K562 (cell line): ENCODE results near the gene ZNF473. TPM values are rescaled to one million over a fixed set of nuclear protein-coding genes. Genes with fewer than 3 reads are reported as not detected.
A peak's percentile ranks its signal among the peaks of the same experiment; 100 is the strongest.

Experiments
- CBX5 ChIP-seq: IDR thresholded peaks from 2 replicates; pipeline ENCODE4 v1.6.1; 2014; ENCODE audit warnings: low read depth, borderline replicate concordance
- CREB3L1 ChIP-seq: fragments of 450-650 bp; IDR thresholded peaks from 2 replicates; pipeline ENCODE4 v1.6.1; 2014; ENCODE audit warnings: low read depth, mild to moderate bottlenecking, moderate library complexity, borderline replicate concordance
- CXXC5 ChIP-seq: fragments of 250-450 bp; sonication (Bioruptor Pico); IDR thresholded peaks from 2 replicates; pipeline ENCODE4 v1.8.0; 2022; ENCODE audit warnings: inconsistent platforms, mild to moderate bottlenecking, moderate library complexity
- ELF1 ChIP-seq: fragments of 200-800 bp; sonication (Bioruptor generic); IDR thresholded peaks from 2 replicates; pipeline ENCODE4 v1.6.1; 2016; ENCODE audit warnings: missing genetic modification characterization, missing compliant biosample characterization
- FOXK1 ChIP-seq: sonication (generic); formaldehyde crosslinking; IDR thresholded peaks from 2 replicates; pipeline ENCODE4 v1.8.0; 2022; ENCODE audit warnings: missing genetic modification reagents, mild to moderate bottlenecking, borderline replicate concordance
- FOXM1 ChIP-seq, 2 experiments: fragments of 450-650 bp in 1 of 2; sonication (generic) in 1 of 2; formaldehyde crosslinking in 1 of 2; IDR thresholded peaks; 2 replicates each; pipeline versions ENCODE4 v1.6.1 to v1.9.0; 2017 to 2022; ENCODE audit warnings: low read depth in 2 of 2, mild to moderate bottlenecking in 2 of 2, missing genetic modification reagents in 1 of 2, moderate library complexity in 1 of 2
- IRF2 ChIP-seq: sonication (generic); formaldehyde crosslinking; IDR thresholded peaks from 2 replicates; pipeline ENCODE4 v1.8.1; 2022; ENCODE audit warnings: mild to moderate bottlenecking, missing genetic modification reagents
- KDM2B ChIP-seq: fragments of 250-450 bp; sonication (Bioruptor Pico); IDR thresholded peaks from 2 replicates; pipeline ENCODE4 v1.8.0; 2021; ENCODE audit warnings: mild to moderate bottlenecking, moderate library complexity
- KHSRP ChIP-seq: fragments of 450-650 bp; IDR thresholded peaks from 2 replicates; pipeline ENCODE4 v1.6.1; 2017
- LEF1 ChIP-seq: fragments of 450-650 bp; IDR thresholded peaks from 2 replicates; pipeline ENCODE4 v1.6.1; 2016; ENCODE audit warnings: mild to moderate bottlenecking
- MLLT1 ChIP-seq, 2 experiments: fragments of 450-650 bp; IDR thresholded peaks; 2 replicates each; pipeline ENCODE4 v1.6.1; 2016
- NFIC ChIP-seq: fragments of 450-650 bp; IDR thresholded peaks from 2 replicates; pipeline ENCODE4 v1.6.1; 2017; ENCODE audit warnings: mild to moderate bottlenecking, inconsistent platforms
- STAG1 ChIP-seq: sonication (generic); formaldehyde crosslinking; IDR thresholded peaks from 2 replicates; pipeline ENCODE4 v1.5.0; 2020; ENCODE audit warnings: missing genetic modification reagents, borderline replicate concordance
- XRCC4 ChIP-seq: IDR thresholded peaks from one replicate; pipeline ENCODE4 v1.6.1; 2011; ENCODE audit not compliant: insufficient read depth, insufficient read length; ENCODE audit errors: extremely low read depth
- ZBTB12 ChIP-seq: fragments of 250-450 bp; sonication (Bioruptor Pico); IDR thresholded peaks from 2 replicates; pipeline ENCODE4 v1.4.0; 2020
- ZBTB34 ChIP-seq: fragments of 250-450 bp; sonication (Bioruptor Pico); IDR thresholded peaks from 2 replicates; pipeline ENCODE4 v1.8.0; 2021; ENCODE audit warnings: mild to moderate bottlenecking, moderate library complexity
- ZNF398 ChIP-seq: fragments of 250-450 bp; sonication (Bioruptor Pico); IDR thresholded peaks from 2 replicates; pipeline ENCODE4 v1.8.0; 2021; ENCODE audit warnings: moderate library complexity, mild to moderate bottlenecking, inconsistent platforms
- ZNF75A ChIP-seq: fragments of 450-650 bp; formaldehyde crosslinking; IDR thresholded peaks from 2 replicates; pipeline ENCODE4 v1.4.0; 2020; ENCODE audit warnings: mild to moderate bottlenecking
- ZNF79 ChIP-seq: fragments of 250-450 bp; sonication (Bioruptor Pico); IDR thresholded peaks from 2 replicates; pipeline ENCODE4 v1.4.0; 2020; ENCODE audit warnings: low read depth, mild to moderate bottlenecking, moderate library complexity
- polyA plus RNA-seq, 8 experiments: library from polyadenylated mRNA; depleted of rRNA in 4 of 8; stranded (reverse) in 5 of 8; unstranded in 3 of 8; fragments of >200 nt; fragmentation: Nextera tagmentation in 2 of 8; fragmentation: Illumina TruSeq in 1 of 8; extraction: Ambion mirVana in 2 of 8; extraction: Trizol in 1 of 8; gene quantifications; 2 replicates each; pipeline versions ENCODE4 v1.2.1 to v1.2.3, GENCODE V29; 2011 to 2014; ENCODE audit warnings: inconsistent platforms in 1 of 8, missing spikeins in 1 of 8
- total RNA-seq, 7 experiments: library from RNA; depleted of rRNA in 6 of 7; stranded (reverse); fragments of >200 nt in 6 of 7; fragmentation: Illumina TruSeq in 2 of 7; extraction: Trizol in 2 of 7; gene quantifications; 2 replicates each; pipeline versions ENCODE4 v1.2.1 to v1.2.3, GENCODE V29; 2011 to 2021; ENCODE audit warnings: low replicate concordance in 1 of 7

The ZNF473 gene
- total and polyA plus RNA-seq, 9 of the 15 experiments (the other 6 are each of a cell fraction or from before 2014, with no cell fraction given), result 8.2 to 34.0 (median 28.5) TPM

- TF ChIP-seq MLLT1 (IDR thresholded peaks at IDR 0.05) (no peak), ZBTB12 (CRISPR knock-in tag) (peak; percentile 83), ZNF398 (CRISPR knock-in tag) (no peak), ZNF79 (CRISPR knock-in tag) (no peak), KDM2B (CRISPR knock-in tag) (0 out of 2 replicates have a peak, but pooled peaks have one; percentile 17), KHSRP (peak; percentile 44; the same call in 1 of the 2 replicates), STAG1 (no peak), ZNF75A (CRISPR knock-in tag) (no peak), NFIC (peak; percentile 80), IRF2 (CRISPR knock-in tag) (no peak), CBX5 (no peak), ELF1 (tag) (peak; percentile 93), XRCC4 (no peak), LEF1 (no peak; the same call in 1 of the 2 replicates), CREB3L1 (no peak), CXXC5 (CRISPR knock-in tag) (no peak), FOXK1 (CRISPR knock-in tag) (no peak), ZBTB34 (peak; percentile 26; the same call in 1 of the 2 replicates), FOXM1 (IDR thresholded peaks at IDR 0.05; ENCODE audit: low read depth) (no peak), FOXM1 (CRISPR knock-in tag; IDR thresholded peaks at IDR 0.05; ENCODE audit: low read depth) (no peak)
These were observed 597 bp upstream of the ZNF473 start, which contains the start of gene VRK3 (continued) for GRCh38 chr19:50025022-50025793.
